ENCODE data around the gene STUM.

Gene STUM

DNA sequence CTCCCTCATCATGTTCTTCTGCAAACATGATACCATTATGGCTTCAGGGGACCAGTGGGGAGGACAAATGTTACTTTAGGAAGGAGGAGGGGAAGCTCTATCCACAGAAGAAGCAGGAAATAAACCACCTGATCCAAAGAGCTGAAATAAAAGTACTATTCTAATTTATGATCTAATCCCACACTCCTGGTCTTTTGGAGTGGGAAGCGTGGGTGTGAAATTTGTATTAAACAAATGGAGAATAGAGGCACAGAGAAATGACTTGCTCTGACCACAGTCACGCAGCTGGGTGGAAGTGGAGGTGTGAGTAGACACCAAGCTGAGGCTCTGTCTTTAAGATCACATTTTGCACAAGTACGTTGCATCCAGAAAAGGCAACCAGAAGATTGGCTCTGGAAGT lies 14.5 kb upstream of the STUM start:
- DNase-seq: no peak

DNA sequence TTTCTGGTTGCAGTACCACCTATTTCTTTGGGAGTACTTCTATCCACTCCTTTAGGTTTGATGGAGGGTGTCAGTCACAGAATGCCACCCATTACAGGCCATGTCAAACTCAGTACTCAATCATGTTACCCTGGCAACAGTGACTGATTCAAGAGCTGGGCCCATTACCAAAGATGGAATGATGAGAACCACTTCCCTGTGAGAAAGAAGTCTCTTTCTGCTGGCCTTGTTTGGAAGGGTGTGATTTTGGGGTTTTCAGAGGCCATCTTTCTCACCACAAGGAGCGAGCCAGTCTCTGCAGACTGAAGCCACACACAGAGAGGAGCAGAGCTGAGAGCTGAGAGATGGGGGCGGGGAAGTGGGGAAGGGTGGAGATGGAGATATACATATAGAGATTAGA lies 13.9 kb upstream of the STUM start:
- DNase-seq: no peak

DNA sequence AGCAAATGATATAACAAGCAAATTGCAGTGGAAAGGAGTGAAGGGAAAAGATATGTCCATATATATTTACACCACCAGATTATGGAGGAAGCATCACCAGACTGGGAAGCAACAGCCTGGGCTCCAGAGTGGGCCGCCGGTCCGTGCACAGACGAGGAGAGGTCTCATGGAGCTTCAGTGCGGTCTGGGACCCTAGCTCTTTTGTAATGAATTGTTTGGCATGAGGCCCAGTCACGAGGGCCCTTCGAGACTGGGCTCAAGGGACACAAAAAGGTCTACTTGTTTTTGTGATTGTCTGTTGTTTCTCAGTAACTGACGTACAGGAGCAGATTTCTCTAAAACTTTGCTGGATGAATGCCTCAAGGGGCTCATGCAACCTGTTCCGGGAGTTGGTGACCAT lies 12.9 kb upstream of the STUM start:
- no peak for DNase-seq

DNA sequence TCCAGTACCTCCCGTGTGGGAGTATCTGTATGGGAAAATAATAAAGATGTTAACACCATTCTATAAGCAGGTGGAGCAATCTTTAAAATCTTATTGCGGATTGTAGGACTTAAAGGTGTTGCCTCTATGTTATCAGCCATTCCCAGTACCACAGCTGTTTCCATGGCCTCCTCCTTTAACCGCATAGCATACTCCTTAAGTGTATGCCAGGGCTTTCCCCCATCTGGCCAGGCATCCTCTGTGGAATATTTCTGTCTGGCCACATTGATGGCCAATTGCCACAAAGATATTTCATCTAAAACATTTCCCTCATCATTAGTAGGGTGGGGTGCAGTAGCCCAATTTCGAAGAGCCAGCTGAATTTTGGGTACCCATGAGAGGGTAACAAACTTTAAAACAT lies 7.3 kb upstream of the STUM start:
- DNase-seq: no peak

DNA sequence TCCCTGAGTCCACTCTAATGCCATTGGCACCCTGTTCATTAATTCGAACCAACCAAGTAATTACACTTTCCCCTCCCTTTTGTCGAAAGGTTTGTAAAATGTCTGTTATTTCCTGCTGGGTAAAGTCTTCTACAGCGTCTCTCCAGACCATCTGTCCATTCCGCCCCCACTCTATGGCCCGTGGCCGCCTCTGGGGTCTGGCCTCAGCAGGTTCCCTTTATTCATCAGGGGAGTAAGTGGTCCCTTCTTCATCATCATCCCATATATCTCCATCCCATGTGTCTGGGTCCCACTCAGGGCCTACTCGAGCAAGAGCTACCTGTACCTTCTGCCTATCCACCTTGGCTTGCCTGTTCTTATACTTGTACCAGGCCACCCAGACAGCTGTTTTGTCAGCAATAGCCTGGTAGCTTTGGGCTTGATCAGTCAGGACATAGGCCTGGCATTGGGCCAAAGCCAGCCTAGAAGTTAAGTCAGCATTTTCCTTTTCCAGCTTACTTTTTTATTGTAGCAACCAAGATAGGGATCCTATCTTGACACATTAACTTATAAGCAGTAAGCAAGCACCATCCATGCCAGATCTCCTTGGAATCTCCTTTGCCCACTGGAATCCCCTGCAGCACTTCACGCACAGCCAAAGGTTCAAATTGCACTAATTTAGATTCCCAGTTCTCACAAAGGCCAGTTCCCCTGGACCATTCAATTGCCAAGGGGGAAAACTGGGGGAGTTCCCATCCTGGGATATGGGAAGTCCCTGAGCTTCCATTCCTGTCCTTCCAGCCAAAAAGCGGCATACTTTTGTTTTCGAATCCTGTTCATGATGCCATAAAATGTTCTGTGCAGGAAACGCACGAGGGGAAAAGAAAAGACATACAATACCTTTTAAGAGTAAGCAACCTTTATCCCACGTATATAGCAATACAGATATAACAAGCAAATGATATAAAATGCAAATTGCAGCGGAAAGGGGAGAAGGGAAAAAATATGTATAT lies 6.6 kb upstream of the STUM start:
- no peak for DNase-seq

DNA sequence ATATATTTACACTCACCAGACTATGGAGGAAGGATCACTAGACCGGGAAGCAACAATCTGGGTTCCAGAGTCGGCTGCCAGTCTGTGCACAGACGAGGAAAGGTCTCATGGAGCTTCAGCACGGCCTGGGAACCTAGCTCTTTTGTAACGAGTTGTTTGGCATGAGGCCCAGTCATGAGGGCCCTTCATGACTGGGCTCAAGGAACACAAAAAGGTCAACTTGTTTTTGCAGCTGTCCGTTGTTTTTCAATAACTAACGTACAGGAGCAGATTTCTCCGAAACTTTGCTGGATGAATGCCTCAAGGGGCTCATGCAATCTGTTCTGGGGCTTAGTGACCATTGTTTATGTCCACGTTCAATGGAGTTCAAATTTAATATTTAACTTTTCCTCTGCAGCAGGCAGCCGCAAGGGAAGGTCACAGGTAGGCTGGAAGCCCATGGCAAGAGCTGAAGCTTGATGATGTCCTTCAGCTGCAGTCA lies 5.9 kb upstream of the STUM start:
- DNase-seq: no peak

DNA sequence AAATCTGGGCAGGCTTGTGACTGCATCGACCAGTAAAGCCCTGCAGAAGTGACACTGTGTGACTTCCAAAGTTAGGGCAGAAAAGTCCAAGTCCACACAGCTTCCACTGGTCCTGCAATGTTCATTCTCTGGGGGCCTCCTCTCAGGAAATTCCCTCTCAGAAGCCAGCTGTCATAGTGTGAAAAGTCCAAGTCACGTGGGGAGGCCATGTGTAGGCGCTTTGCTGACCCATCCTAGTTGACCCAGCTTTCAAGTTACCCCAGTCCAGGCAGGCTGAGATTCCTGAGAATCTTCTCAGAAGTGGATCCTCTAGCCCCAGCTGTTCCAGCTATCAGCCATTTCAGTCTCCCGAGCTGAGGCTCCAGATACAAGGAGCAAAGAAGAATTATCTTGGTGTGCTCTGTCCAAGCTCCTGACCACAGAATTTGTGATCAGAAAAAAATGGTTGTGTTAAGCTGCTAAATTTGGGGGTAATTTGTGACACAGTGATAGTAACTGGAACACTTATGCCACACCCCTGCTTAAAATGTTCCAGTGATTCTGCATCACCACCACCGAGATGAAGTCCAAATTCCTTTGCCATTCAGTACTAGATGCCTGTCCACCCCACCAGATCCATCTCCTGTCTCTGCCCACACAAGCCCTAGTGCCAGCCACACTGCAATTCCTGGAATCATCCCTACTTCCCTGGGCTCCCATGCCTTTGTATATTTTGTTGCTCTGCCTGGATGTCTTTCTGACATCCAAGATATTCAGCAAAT lies 2.5 kb upstream of the STUM start:
- no peak for DNase-seq

DNA sequence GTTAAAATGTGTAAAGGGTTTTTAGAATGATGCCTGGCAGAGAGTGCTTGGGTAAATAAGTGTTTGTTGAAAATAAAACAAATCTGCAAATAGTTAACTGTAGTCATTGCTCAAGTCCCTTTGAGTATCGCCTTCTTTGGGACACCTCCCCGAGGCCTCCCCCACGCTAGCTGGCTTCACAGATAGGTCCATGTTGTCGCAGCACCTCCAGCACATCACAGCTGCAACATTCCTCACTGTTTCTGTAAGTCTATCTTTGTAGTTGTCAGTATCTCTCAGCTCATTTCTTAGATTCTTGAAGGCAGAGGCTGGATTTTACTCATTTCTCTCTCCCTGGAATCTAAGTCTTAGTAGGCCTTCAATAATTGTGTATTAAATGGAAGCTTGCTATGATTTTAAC lies 1.6 kb upstream of the STUM start:
- DNase-seq: no peak

DNA sequence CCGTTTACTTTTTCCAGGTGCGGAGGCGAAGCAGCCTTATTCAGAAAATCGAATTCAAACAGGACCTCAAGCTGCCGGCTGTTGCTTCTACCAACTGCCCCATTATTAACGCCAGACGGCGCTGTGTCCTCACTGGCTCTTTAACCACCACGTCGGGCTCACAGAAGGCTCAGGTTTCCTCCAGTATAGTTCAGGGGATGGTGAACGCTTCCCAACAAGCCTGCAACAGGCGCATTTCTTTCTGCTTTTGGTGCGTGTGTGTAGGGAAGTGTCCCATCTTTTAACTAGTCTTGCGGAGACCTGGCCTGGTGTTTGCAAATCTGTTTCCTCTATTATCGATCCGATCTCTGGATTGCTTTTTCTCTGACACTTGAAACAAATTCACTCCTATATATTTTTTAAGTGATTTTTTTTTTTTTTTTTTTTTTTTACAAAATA lies 791 bp upstream of the STUM start:
- peak; percentile 54 to 59 for DNase-seq

DNA sequence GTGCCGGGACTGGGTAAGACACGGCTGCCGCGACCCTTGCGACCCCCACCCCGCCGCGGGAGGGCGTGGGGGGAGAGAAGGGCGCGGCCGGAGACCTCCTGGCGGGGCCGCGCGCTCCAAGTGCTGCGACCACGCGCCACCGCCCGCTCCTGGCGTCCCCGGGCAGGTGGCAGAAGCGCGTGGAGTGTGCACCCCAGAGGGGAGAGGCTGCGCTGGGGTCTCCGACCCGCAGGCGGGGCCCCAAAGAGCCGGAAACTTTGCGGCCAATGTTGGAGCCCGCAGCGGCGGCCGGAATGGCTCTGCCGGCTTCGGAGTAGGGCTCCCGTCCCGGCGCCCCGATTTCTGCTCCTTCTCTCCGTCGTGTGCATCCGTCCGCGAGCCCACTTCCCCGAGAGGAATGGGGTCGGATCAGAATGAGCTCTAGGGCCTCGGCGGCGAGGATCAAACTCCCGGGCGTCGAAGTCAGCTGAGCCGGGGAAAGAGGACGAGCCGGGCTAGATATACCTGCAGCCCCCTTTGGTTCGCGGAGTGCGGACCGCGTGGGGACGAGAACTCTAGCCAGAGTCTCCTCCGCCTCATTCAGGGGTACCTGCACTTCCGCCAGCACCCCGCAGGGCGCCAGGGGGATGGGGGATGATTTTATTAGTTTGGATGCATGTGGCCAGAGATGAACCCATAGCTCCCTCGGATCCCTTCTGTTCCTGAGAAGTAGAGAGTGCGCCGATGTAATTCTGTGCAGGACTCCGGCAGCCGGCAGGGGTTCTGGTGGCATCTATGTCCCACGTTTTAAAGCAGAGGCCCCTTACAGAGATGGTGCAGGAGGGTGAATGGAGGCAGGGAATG lies 751 bp downstream of the STUM start:
- DNase-seq: no peak

DNA sequence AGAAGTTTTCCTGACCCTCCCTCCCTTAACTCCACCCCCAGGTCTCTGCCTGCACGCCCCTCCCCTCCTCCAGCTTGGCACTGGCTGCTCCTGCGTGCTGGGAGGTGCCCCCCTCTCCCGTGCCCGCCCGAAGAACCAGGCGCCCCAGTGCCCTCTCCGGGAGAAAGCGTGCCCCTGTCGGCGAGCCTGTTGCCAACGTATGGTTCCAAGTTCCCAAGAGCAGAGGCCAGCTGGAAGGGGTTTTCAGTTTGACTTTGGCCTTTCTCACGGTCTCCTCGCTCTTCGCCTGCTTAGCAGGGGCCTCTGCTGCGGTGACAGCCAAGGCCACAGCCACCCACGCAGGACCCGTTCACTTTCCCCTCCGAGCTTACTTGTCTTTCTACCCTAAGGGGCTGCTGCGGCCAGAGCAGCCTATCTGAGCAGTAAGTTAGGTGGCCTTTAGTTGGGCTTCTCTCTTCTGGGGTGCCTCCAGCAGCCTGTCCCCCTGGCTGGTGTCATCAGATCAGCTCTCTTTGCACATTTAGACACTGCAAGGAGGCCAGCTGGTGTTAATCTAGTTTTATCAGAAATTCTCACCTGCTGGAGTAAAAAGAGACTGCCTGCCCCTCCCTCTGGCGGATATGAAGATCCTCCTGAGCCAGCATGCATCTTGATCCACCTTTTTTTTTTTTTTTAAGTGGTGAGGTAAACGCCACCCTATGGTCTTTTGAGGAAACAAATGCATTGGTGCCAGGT lies 1.5 kb downstream of the STUM start:
- DNase-seq: no peak

DNA sequence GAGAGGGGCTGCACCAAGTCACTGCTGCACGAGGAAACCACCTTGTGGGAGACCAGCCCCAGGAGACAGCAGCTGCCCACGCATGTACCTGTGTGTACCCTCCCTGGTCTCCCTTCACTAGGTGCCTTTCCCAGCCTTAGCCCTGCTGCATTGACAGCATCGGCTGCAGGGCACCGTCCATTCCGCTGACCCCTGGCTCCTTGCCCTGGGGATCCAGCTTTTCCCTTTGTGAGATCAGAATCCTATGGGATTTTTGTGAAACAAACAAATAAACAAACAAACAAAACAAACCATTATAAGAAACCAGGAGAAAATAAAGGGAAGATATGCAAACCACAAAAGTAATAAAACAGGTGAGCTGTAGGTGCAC lies 2.1 kb downstream of the STUM start:
- DNase-seq: no peak

DNA sequence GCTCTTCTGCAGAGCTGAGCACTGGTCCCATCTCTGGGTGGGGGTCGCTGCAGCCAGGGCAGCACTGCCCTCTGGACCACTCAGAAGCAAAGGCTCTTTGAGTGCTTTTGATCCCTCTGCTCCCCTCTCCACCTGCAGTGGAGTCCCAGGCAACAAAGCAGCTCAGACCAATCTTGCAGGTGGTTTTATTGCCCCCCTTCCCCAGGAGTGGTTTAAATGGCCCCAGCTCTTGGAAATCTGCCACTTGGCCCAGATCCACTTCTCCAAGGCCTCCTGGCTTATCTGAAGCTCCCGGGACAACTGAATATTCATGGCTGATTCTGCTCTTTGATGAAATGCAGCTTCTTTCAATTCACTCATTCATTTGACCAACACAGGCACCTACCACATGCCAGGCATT lies 2.7 kb downstream of the STUM start:
- no peak for DNase-seq

DNA sequence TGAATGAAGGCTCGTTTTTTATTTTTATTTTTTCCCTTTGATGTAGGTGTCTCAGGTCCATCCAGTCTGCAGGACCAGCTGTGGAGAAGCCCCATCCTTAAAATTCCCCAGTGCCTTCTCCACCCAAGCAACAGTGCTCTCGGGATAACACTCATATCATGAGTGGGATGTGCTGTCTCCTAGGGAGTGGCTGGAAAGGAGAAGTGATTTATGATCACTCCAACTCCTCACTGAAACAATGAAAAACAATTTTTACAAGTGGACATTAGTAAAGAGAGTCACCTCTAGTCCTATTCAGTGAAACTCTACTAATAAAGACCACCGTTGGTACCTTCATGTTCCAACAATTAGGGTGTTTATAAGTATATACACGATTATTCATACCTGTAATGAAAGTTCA lies 3.5 kb downstream of the STUM start:
- DNase-seq: no peak

DNA sequence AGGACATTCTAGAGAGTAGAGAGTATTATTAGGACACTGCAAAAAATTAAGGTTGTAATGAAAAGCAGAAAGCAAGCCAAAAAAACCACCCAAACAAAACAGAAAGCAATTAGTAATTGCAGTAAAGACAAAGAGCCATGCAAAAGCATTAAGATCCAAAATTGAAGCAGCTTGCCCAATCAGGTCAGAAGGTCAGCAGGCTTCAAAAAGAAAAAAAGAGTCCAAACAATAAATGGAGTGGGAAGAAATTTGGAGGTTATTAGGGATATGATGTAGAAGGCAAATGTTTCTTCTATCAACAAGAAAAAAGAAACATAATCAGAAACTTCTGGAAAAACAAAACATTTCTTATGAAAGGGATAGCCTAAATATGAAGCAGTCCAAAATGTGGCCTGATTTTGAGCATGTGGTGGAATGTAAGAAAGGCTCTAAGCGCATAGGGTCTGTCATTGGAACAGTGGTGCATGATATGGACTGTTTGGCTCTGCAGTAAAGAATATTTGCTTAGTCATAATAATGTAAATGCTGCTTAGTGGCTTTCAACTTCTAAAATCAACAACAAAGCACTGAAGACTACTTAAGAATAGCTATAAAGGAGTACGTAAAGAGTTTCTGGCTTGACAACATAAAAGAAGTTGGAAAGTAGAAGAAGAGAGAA lies 4.8 kb downstream of the STUM start:
- no peak for DNase-seq

DNA sequence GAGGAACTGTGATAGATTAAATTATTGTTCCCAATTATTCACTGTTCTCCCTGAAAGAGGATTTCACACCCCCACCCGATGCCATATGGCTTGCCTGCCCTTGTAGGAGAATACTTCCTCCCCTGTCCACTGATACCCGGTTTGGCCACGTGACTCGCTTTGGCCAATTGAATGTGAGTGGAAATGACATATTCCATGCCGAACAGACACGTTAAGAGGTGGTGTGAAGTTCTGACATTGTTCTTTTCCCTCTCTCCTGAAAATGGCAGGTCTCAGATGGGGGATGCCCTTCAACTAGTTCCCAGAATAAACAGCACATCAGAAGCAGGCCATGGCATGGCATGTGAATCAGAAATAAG lies 5.3 kb downstream of the STUM start:
- DNase-seq: no peak

DNA sequence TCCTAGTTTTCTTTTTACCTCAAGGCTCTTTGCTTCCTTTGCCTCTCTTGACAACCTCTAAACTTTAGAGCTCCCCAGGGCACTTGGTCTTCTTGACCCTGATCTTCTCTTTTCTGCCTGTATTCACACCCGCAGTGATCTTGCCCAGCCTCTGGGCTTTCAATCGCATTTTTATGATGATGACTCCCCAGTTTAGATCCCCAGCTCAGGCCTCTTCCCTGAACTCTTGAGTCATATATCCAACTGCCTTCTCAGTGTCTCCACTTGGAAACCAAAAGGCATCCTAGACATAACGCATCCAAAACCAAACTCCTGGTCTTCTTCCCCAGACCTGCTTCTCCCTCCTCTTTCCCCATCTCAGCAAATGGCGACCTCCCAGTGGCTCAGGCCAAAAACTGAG lies 6.5 kb downstream of the STUM start:
- no peak for DNase-seq

DNA sequence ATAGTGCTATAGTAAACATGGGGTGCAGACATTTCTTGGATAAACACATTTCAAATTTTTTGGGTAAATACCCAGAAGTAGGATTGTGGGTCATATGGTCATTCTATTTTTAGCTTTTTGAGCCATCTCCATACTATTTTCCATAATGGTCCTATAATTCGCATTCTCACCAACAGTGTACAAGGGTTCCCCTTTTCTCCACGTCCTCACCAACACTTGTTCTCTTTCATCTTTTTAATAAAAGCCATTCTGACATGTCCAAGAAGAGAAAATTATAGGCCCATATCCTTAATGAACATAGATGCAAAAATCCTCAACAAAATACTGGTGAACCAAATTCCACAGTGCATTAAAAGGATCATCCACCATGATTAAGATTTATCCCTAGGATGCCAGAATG lies 8.9 kb downstream of the STUM start:
- DNase-seq: no peak

DNA sequence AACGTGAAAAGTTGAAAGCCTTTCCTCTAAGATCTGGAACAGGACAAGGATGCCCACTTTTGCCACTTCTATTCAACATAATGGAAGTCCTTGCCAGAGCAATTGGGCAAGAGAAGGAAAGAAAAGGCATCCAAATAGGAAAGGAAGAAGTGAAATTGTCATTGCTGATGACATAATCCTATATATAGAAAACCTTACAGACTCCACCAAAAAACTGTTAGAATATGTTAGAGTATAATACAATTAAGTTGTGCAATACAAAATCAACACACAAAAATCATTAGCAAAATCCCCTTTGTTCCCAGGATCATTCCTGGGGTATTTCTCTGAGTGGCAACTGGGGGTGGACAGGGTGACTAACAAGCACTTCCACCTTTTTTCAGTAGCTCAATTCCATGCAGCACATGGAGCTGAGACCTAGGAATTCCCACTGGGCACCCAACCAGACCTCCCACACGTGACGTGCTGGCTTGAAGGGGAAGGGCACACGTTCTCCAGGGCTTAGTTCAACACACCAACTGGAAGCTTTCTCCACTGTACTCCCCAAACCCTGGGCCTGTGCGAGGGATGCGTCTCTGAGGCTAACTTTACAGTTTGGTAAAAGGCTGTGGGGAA lies 9.6 kb downstream of the STUM start:
- DNase-seq: no peak

DNA sequence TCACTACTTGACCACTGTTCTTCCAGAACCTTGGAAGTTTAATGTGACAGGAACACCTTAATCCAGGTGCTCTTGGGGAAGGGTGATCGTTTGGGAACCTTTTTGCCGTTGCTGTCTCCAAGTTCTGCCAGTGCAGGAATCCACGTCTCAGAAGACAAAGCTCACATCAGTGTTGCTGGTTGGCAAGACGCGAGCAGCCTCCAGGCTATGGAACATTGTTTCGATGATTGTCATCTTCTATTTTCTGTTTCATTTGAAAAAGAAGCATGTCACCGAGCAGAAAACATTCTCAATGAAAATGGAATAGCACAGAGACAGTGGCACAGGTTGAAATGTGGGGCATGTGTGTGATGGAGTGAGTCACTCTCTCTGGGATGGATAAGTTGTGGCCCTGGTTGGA lies 11.7 kb downstream of the STUM start:
- no peak for DNase-seq

DNA sequence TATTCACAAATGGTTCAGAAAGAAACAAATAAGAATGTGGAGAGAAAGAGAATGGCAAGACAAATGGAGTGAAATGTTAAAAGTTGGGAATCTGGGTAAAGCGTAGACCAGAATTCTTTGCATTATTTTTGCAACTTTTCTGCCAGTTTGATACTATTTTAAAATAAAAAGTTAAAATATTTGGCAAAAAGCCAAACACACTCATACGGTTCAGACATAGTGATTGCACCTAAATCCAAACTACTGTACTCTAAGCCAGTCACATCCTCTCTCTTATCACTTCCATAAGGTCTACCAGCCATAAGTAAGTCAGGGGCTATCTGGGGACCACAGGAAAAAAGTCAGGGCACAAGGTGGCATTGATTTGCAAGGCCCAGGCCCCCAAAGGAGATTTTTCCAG lies 14.4 kb downstream of the STUM start:
- no peak for DNase-seq

DNA sequence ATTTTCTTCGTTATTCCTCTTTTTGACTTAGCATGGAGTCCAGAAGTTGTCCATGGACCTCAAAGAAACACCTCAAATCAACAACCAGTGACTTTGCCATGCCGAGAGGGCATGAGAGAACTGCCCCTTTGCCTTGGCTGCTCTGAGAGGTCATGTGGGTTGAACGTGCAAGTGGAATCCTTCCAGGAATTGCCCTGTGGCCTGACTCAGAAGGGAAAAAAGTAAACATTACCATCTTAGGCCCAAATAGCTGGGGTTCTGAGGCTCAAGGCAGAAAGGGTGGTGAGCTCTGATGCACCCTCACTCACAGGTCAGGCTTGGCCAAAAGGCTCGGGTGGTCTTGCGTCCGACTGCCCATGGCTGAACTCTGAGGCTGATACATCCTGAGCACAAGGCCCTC lies 15.1 kb downstream of the STUM start:
- DNase-seq: no peak

Measured in stimulated activated CD4-positive, alpha-beta T cell treated with anti-CD3 and anti-CD28 coated beads, Interleukin-2, amount 100 ng/mL, for 48 hours (primary cell).